Epithelial cell of proximal tubule (primary cell): Measurements from ENCODE around the gene GLT8D1. TPM values are rescaled to one million over a fixed set of nuclear protein-coding genes. Genes with fewer than 3 reads are reported as not detected.

ENCODE experiments used
- DNase-seq: peaks from one replicate; pipeline ENCODE4 v3.0.0-alpha.2; 2011; ENCODE audit warnings: low read depth
- H3K4me3 ChIP-seq: 2 replicates; pipeline ENCODE4 v1.5.1; 2011; ENCODE audit warnings: low read depth, mild to moderate bottlenecking, low read length
- total RNA-seq: library from RNA; depleted of rRNA; stranded (reverse); fragments of >200 nt; gene quantifications from 2 replicates; pipeline ENCODE4 v1.2.3, GENCODE V29; 2015
- TF ChIP-seq, protein P1 (sequence below): conservative IDR thresholded peaks from 2 replicates; pipeline ENCODE4 v1.5.1; 2012; ENCODE audit warnings: low read depth, mild to moderate bottlenecking, low read length

The GLT8D1 gene
- total RNA-seq, 1 donor from 2014 or later = 59.2 TPM

DNA sequence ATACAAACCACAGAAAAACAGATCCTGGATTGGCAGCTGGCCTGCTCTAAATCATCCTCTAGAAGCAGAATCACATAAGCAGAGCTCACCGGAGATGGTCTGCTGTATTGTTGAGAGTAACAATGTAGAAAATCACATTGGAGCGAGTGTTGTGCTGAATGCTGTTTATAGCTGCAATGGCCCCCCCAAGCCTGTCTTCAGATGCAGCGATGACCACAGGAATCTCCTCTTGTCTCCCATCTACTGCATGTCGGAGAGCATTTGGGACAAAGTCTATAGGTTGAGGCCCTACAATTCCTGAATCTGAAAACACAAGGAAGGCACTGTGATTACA lies 8.0 kb downstream of the GLT8D1 start:
- DNase-seq = no peak
- no peak overlapping the region for H3K4me3 ChIP-seq
- TF ChIP-seq, protein P1, sequence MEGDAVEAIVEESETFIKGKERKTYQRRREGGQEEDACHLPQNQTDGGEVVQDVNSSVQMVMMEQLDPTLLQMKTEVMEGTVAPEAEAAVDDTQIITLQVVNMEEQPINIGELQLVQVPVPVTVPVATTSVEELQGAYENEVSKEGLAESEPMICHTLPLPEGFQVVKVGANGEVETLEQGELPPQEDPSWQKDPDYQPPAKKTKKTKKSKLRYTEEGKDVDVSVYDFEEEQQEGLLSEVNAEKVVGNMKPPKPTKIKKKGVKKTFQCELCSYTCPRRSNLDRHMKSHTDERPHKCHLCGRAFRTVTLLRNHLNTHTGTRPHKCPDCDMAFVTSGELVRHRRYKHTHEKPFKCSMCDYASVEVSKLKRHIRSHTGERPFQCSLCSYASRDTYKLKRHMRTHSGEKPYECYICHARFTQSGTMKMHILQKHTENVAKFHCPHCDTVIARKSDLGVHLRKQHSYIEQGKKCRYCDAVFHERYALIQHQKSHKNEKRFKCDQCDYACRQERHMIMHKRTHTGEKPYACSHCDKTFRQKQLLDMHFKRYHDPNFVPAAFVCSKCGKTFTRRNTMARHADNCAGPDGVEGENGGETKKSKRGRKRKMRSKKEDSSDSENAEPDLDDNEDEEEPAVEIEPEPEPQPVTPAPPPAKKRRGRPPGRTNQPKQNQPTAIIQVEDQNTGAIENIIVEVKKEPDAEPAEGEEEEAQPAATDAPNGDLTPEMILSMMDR = no peak

GRCh38 chr3:52696830-52697631 lies 8.6 kb downstream of the GLT8D1 start:
- TF ChIP-seq, protein P1 = no peak
- no peak for DNase-seq
- H3K4me3 ChIP-seq = no peak overlapping the region

GRCh38 chr3:52695798-52696671 lies 9.6 kb downstream of the GLT8D1 start:
- no peak overlapping the region for H3K4me3 ChIP-seq
- DNase-seq = no peak
- TF ChIP-seq, protein P1 = no peak

GRCh38 chr3:52694528-52695189 lies 10.9 kb downstream of the GLT8D1 start:
- TF ChIP-seq, protein P1 = no peak
- no peak overlapping the region for H3K4me3 ChIP-seq
- no peak for DNase-seq

- DNase-seq = no peak
- no peak overlapping the region for H3K4me3 ChIP-seq
Observed at GRCh38 chr3:52693071-52693470, 12.5 kb downstream of the GLT8D1 start.

DNA sequence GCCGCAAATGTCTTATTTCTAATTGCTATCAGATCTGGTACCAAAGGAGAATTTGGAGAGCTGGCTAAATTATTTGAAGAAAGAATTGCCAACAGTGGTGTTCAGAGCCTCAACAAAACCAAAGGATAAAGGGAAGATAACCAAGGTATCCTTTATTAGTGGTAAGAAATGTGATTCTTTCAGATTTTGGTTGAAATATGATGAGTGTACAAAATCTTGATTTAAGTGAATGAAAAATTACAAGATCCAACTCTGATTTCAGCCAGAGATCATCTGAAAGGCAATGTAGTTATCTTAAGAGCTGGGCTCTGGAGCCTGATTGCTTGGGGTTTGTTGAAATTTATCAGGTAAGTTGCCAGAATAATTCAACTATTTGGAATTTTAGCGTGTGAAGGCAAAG lies 15.0 kb downstream of the GLT8D1 start:
- no peak for DNase-seq
- TF ChIP-seq, protein P1 = no peak
- no peak overlapping the region for H3K4me3 ChIP-seq

More at GRCh38 chr3:52693071-52693470, 12.5 kb downstream of the GLT8D1 start:
- TF ChIP-seq, protein P1 = no peak
